Kidney capillary endothelial cell (primary cell): Measurements from ENCODE around the gene NHLRC4.
"Not testable (repeated sequence)": the region's sequence is repeated elsewhere in the genome, so short reads cannot be mapped to it uniquely, and the experiment has no call there.

Experiments used
- DNase-seq: peaks from one replicate; pipeline ENCODE4 v3.0.0-alpha.2; 2018; ENCODE audit warnings: low spot score

The NHLRC4 gene

DNA sequence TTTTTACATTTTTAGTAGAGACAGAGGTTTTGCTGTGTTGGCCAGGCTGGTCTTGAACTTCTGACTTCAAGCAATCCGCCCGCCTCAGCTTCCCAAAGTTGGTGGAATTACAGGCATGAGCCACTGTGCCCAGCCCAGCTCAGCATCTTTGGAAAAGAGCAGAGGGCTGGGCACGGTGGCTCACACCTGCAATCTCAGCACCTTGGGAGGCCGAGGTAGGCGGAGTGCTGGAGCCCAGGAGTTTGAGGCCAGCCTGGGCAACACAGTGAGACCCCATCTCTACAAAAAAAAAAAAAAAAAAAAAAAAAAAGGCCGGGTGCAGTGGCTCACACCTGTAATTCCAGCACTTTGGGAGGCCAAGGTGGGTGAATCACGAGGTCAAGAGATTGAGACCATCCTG, 30.9 kb downstream of the NHLRC4 start:
- DNase-seq, result not testable (repeated sequence)

DNA sequence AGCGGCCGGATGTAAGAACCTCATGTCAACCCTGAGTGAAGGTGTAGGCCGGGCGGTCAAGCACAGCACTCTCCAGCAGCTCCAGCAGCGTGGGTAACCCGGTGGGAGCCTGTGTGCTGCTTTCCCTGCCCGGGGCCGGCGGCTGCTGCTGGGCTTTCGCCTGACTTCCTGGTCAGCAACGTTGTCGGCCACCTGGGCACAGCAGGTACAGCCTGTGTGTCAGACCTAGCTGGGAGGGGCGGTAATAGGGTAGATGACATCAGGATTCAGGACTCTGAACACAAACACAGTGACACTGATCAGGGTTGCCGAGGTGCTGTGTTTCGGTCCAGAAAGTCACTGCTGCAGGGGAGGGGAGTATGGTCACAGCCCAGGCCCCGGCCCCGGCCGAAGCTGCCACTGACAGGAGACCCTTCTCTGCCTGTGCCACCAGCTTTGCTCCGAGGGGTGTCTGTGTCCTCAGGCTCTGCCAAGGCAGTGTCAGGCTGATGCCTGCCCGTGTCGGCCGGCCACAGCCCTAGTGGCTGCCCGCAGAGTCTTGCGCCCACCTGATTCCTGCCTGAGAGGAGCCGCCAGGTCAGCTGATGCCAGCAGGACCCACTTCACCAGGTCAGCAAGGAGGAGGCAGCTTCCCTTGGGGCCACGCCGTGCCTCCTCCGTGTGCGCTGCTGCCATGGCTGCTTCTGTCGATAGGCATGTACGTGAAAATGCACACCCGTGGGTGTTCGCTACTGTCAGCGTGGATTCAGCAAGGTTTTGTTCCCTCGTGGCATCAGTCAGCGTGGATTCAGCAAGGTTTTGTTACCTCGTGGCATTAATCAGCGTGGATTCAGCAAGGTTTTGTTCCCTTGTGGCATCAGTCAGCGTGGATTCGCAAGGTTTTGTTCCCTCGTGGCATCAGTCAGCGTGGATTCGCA, 32.3 kb downstream of the NHLRC4 start:
- DNase-seq, result no peak

DNA sequence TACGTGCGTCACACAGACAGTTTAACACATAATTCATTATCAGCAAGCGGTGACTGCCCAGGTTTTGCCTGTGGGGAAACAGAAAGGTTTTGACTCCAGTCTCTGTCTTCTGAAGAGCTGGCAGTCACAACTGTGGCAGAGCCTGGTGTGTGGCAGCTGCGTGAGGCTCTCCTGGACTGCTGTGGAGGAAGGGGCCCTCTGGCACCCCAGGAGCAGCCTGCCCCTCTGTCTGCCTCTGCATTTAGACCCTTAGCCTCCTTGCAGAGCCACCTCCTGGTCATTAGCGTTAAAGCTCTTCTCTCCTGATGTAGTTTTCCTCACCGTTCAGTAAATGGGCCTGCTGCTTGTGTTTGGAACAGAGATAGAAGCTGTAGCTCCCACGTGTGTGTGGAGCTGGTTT, 34.0 kb downstream of the NHLRC4 start:
- no peak for DNase-seq

DNA sequence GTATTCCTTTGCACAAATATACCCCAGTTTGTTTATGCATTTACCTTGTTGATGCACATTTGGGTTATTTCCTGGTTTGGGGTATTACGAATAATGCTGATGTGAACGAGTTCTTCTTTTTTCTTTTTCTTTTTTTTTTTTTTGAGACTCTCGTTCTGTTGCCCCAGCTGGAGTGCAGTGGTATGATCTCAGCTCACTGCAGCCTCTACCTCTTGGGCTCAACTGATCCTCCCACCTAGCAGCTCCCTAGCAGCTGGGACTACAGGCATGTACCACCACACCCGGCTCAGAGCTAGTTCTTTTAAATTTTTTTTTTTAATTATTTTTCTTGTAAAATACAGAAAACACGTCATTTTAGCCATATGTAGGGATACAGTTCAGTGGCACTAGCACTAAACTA, 37.1 kb downstream of the NHLRC4 start:
- DNase-seq, result no peak

DNA sequence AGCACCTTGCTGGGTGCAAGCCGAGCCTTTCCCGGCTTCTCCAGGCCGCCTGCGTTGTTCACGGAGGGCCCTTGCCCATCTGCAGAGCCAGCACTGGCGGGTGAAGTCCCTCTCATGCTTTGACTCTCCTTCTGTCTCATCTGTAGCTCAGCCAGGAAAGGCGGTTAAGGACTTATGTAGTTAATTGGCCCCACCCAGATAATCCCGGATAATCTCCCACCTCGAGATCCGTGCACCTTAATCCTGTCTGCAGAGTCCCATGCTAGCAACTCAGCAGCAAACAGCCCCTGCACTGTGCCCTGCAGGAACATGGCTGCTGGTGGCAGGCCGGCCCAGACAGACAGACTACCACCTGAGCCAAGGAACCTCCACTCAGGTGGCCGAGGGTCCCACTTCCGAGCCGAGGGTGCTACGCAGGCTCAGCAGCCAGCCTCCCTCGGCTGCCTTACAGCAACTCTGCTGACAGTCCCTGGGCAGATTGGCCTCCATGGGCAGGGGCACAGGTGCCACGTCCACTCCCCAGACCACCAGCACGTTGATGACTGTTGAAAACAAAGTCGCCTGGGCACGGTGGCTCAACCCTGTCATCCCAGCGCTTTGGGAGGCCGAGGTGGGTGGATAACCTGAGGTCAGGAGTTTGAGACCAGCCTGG, 40.0 kb downstream of the NHLRC4 start:
- DNase-seq, result no peak

DNA sequence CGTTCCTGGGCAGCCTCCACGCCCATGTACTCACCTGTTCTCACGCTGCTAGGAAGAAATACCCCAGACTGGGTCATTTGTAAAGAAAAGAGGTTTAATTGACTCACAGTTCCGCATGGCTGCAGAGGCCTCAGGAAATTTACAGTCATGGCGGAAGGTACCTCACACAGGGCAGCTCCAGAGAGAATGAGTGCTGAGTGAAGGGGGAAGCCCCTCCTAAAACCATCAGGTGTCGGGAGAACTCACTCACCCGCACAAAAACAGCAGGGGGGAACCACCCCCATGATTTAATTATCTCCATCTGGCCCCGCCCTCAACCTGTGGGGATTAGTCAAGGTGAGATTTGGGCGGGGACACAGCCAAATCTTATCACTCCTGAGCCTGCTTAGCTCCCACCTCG, 41.2 kb downstream of the NHLRC4 start:
- no peak for DNase-seq

DNA sequence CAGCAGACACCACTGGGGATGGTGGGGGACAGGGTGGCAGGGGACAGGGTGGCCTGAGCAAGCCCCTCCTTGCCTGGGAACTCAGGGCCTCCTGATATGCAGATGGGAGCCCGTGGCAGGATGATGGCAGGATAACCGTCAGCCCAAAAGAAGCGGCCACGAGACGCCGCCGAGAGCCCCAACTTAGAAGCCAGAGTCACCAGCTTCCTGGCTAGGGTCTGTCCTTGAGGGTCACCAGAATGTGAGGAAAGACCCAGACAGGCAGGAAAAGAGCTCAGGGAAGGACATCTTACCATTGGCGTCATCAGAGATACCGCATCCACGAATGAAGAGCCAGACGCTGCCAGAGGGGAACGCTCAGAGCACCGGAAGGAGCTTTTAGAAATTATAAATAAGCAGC, 42.5 kb downstream of the NHLRC4 start:
- DNase-seq, result no peak

DNA sequence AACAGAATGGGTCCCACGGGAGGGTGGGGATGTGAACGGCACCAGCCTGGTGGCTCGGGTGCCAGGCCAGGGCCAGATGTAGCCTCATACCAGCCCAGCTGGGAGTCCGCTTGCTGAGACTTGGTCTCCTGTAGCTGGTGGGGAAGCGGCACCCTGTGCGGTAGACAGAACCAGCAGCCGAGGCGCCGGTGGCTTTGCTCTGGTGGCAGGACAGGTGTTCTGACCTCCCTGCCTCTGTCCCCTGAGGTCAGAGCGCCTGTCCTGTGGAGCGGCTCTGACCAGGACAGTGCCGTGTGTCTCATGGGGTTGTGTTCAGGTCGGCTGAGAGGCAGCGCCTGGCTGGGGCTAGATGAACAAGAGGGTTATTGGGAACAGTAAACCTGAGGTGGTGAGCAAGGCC, 43.2 kb downstream of the NHLRC4 start:
- DNase-seq, result no peak

DNA sequence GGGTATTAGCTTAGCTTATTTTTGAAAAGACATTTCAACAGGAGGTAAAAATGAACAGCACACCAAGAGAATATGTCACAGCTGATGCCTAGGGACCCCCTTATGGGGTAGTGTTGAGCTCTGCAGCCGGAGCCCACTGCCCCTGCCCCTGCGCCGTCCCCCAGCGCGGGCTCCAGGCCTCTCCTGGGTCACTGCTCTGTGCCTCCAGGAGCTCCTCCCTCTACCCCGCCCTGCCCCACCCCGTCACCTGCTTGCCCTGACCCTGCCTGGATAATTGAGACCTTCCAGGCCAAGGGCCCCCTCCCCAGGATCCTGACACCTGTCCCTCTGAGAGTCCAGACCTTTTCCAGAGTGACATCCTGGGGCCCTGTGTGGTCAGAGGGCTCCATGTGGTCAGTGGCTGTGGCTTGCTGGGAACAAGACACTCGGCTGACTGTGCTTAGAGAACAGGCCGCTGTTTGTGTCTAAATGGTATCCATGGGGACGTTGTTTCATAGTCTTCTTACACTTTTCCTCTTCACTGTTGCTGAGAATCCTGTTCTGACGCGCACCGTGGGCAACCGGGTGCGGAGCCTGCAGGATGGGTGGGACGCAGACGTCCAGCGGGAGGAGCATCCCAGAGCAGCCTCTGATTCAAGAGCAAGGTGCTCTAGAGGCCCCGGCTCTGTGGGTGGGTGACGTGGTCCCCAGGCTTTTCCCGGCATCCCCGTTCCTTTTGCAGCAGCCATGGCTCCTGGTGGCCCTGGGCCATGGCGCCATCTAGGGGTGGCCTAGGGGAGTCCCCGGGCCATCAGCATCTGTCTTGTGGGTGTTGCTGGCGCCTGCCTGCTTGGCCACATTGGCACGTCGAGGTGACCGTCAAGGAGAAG, 43.9 kb downstream of the NHLRC4 start:
- no peak for DNase-seq

DNA sequence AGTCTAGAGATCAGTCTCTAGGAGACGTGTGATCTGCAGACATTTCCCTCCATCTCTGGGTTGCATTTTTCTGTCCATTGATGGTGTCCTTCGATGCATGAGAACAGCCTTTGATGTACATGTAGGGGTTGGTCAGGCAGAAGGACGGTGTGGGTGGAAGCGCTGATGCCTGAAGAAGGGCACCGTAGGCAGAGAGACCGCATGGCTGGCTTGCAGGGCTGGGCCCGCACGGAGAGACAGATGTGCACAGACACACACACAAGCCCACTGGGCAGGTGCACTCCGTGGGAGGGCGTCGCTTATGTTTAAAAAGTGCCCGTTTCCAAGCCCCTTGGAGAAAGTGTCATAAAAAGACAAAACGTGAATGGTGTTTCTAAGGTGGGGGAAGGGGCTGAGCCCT, 48.3 kb downstream of the NHLRC4 start:
- DNase-seq, result no peak

DNA sequence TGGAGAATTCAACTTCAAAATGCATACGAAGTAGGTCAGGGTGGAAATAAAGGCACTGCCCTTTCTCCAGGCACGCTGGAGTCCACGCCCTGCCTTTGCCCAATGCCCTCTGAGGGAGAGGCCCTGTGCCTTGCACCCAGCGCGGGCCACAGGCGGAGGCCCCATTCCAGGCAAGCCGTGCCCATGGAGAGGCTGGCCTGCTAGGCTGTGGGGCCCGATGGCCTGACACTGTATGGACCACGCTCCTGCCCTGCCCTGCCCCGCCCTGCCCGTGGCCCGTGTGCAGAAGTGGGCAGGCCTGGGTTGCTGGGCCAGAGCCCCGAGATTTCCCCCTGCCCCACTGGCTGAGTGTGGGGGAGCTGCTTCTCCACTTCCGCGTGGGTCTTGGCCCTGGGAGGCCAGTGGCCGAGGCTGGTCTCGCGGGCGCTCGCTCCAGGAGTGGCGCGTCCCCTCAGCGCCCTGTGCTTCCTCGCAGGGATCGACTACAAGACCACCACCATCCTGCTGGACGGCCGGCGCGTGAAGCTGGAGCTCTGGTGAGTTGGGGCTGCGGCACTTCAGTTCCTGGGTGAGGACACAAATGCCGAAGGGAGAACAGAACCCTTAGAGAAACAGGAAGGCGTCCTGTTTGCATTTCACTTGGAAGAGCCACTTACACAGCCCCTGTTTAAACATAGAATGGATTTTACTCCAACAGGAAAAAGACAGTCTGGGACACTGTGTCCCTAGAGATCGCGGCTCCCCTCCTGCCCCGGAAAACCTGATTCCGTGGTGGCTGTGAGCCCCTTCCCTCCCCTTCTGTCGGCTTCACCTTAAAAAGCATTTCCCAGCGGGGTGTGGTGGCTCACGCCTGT, 50.2 kb downstream of the NHLRC4 start:
- no peak for DNase-seq

DNA sequence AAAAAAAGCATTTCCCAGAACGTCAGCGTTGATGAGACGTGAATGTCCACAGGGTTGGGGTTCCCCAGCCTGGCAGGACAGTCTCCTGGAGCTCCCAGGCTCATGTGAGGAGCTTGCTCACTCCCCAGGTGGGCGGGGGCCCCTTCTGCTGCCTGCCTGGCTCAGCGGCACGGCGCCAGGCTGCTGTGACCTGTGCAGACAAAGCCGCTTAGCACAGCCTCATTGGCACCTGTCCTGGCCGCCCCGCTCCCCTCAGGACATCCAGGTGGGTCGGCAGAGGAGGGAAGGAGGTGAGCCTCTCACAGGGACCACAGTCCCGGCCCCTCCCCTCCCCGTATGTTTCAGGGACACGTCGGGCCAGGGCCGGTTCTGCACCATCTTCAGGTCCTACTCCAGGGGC, 51.0 kb downstream of the NHLRC4 start:
- DNase-seq, result no peak
